HEK293T (cell line): ENCODE measurements around the gene HOXA11.
A peak's percentile ranks its signal among the peaks of the same experiment; 100 is the strongest.

Experiments used
- CTCF ChIA-PET: fragments of 350-600 bp; formaldehyde crosslinking; extraction: SDS; loops from one replicate; lab custom pipeline; 2021; ENCODE audit warnings: antibody characterized with exemption, inconsistent platforms; lab: Yijun Ruan, JAX
- POLR2A ChIA-PET: fragments of 350-600 bp; formaldehyde crosslinking; extraction: SDS; loops from one replicate; lab custom pipeline; 2020; ENCODE audit warnings: antibody characterized with exemption, inconsistent platforms; lab: Yijun Ruan, JAX
- DNase-seq: peaks from one replicate; pipeline ENCODE4 v3.0.0; 2012; ENCODE audit warnings: mixed read lengths; ENCODE audit errors: extremely low spot score
- ARNT ChIP-seq: fragments of 450-650 bp; IDR thresholded peaks from 2 replicates; pipeline ENCODE4 v1.6.1; 2017; ENCODE audit warnings: mild to moderate bottlenecking
- BHLHE40 ChIP-seq: fragments of 450-650 bp; IDR thresholded peaks from 2 replicates; pipeline ENCODE4 v1.6.1; 2016; ENCODE audit warnings: mild to moderate bottlenecking, moderate library complexity, borderline replicate concordance
- CTBP1 ChIP-seq: fragments of 450-650 bp; IDR thresholded peaks from 2 replicates; pipeline ENCODE4 v1.6.1; 2016; ENCODE audit warnings: borderline replicate concordance
- ELF4 ChIP-seq: fragments of 450-650 bp; IDR thresholded peaks from 2 replicates; pipeline ENCODE4 v1.6.1; 2017; ENCODE audit warnings: antibody characterized with exemption
- FOXA1 ChIP-seq: fragments of 450-650 bp; IDR thresholded peaks from 2 replicates; pipeline ENCODE4 v1.6.1; 2016; ENCODE audit warnings: mild to moderate bottlenecking
- FOXK2 ChIP-seq: fragments of 450-650 bp; IDR thresholded peaks from 2 replicates; pipeline ENCODE4 v1.6.1; 2016; ENCODE audit warnings: mild to moderate bottlenecking
- FOXM1 ChIP-seq: fragments of 450-650 bp; IDR thresholded peaks from 2 replicates; pipeline ENCODE4 v1.6.1; 2017; ENCODE audit warnings: mild to moderate bottlenecking, borderline replicate concordance
- HDGF ChIP-seq: fragments of 450-650 bp; IDR thresholded peaks from 2 replicates; pipeline ENCODE4 v1.6.1; 2017; ENCODE audit warnings: antibody characterized with exemption, borderline replicate concordance
- L3MBTL2 ChIP-seq: fragments of 450-650 bp; conservative IDR thresholded peaks from 2 replicates; pipeline ENCODE4 v1.6.1; 2016; ENCODE audit warnings: mild to moderate bottlenecking
- LEF1 ChIP-seq: fragments of 450-650 bp; IDR thresholded peaks from 2 replicates; pipeline ENCODE4 v1.6.1; 2017; ENCODE audit warnings: mild to moderate bottlenecking, borderline replicate concordance
- NFRKB ChIP-seq: fragments of 450-650 bp; IDR thresholded peaks from 2 replicates; pipeline ENCODE4 v1.6.1; 2016; ENCODE audit warnings: mild to moderate bottlenecking, moderate library complexity
- SP1 ChIP-seq: fragments of 450-650 bp; IDR thresholded peaks from 2 replicates; pipeline ENCODE4 v1.6.1; 2017
- SUZ12 ChIP-seq: fragments of 450-650 bp; IDR thresholded peaks from 2 replicates; pipeline ENCODE4 v1.6.1; 2016; ENCODE audit warnings: mild to moderate bottlenecking
- TARDBP ChIP-seq: fragments of 450-650 bp; IDR thresholded peaks from 2 replicates; pipeline ENCODE4 v1.6.1; 2016
- ZNF384 ChIP-seq: fragments of 450-650 bp; IDR thresholded peaks from 2 replicates; pipeline ENCODE4 v1.6.1; 2016
- TF ChIP-seq, protein P1 (sequence below): fragments of 450-650 bp; IDR thresholded peaks from 2 replicates; pipeline ENCODE4 v1.6.1; 2016

The HOXA11 gene

GRCh38 chr7:27197137-27198042 lies 12.4 kb upstream of the HOXA11 start:
- DNase-seq = no peak
- TF ChIP-seq ZNF384 = no peak
- no peak for TF ChIP-seq LEF1
- TF ChIP-seq, protein P1, sequence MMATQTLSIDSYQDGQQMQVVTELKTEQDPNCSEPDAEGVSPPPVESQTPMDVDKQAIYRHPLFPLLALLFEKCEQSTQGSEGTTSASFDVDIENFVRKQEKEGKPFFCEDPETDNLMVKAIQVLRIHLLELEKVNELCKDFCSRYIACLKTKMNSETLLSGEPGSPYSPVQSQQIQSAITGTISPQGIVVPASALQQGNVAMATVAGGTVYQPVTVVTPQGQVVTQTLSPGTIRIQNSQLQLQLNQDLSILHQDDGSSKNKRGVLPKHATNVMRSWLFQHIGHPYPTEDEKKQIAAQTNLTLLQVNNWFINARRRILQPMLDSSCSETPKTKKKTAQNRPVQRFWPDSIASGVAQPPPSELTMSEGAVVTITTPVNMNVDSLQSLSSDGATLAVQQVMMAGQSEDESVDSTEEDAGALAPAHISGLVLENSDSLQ = no peak
- no peak for TF ChIP-seq FOXA1
- TF ChIP-seq ARNT = no peak
- no peak for TF ChIP-seq CTBP1
- TF ChIP-seq TARDBP = no peak
- no peak for TF ChIP-seq SUZ12
- TF ChIP-seq FOXK2 = no peak
- no peak for TF ChIP-seq HDGF
- TF ChIP-seq ELF4 = no peak
- ChIA-PET CTCF (interaction anchor here (2.0 kb wide), 1 partner anchor 577 kb away, joined by 7 read pairs; no protein-coding TSS in a partner anchor), POLR2A (interaction anchor here (1.0 to 4.8 kb wide), 3 partner anchors 10 to 723 kb away, joined by 3 to 48 read pairs (median 4); partner anchors contain the start of gene HOXA11)

- CTCF ChIA-PET = interaction anchor here (0.6 to 2.1 kb wide), 18 partner anchors 9 to 881 kb away, joined by 3 to 11 read pairs (median 4); partner anchors contain the start of genes EVX1 and HOXA11
- peak; percentile 52; the same call in 1 of the 2 replicates for TF ChIP-seq ZNF384
- TF ChIP-seq, protein P1 = peak; percentile 74
- no peak for TF ChIP-seq FOXK2
- DNase-seq = no peak
- POLR2A ChIA-PET = interaction anchor here (1.2 to 1.3 kb wide), 2 partner anchors 9 to 10 kb away, joined by 3 to 5 read pairs; no protein-coding TSS in a partner anchor
Measured at GRCh38 chr7:27196287-27196767, 11.3 kb upstream of the HOXA11 start.

DNA sequence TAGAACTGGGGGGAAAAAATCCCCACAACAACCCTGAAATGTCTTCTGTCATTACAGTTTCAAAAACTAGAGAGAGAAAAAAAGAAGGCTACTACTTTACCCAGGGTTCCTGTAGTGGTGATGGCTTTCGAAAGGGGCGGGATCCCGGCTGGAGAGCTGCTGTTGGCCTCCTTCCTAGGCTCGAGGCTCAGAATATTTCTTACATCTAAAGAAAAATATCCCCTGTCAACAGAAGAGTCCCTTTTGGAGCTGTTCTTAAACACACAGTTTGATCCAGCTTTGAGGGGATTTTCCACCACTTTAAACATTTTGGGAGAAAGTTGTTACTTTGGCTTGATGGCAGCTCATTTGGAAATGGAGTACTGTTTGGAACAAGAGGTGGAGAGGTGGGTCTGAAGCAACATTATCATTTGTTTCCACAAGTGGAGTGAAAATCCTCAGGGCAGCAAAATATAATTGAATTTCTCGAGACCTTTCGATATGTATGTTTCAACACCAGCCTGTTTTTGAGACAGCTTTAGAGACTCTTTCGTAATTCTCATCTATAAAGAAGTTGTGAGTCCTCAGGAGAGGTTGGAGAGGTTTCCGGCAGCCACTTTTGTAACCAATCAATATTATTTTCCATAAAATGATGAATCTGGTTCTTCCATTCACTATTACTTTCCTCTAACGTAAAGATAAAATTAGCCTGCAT lies 9.8 kb upstream of the HOXA11 start:
- DNase-seq = no peak
- ChIA-PET POLR2A (interaction anchor here (1.2 kb wide), 1 partner anchor 9 kb away, joined by 3 read pairs; no protein-coding TSS in a partner anchor), CTCF (interaction anchor here (0.7 to 2.1 kb wide), 4 partner anchors 18 to 580 kb away, joined by 3 to 11 read pairs (median 6); no protein-coding TSS in a partner anchor)
- no peak for TF ChIP-seq ZNF384
- no peak for TF ChIP-seq FOXM1
- TF ChIP-seq HDGF = no peak
- no peak for TF ChIP-seq FOXA1

DNA sequence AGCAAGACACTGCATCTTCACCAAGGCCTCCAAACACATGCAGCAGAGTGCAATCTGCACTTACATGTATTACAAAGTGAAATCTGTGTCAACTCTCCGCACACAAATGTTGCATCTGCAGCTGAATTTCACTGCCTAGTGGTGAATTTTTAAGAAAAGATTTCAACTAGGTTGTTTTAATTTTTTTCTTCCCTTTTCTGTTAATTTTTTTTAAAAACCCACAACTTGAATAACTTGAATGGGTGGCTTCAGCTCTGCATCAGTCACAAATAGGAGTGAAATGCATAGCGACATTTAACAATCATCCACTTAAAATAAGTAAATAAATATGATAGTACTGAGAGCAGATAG lies 8.9 kb upstream of the HOXA11 start:
- no peak for DNase-seq
- no peak for TF ChIP-seq HDGF
- no peak for TF ChIP-seq LEF1
- no peak for TF ChIP-seq ZNF384
- no peak for TF ChIP-seq NFRKB
- no peak for TF ChIP-seq CTBP1
- no peak for TF ChIP-seq ARNT
- no peak for TF ChIP-seq L3MBTL2
- no peak for TF ChIP-seq SUZ12
- no peak for TF ChIP-seq SP1
- no peak for TF ChIP-seq BHLHE40
- TF ChIP-seq ELF4 = no peak
- no peak for TF ChIP-seq TARDBP
- TF ChIP-seq FOXK2 = no peak
- TF ChIP-seq FOXM1 = no peak
- ChIA-PET POLR2A (no interaction called here), CTCF (no interaction called here)

- no peak for DNase-seq
- POLR2A ChIA-PET = no interaction called here
- TF ChIP-seq NFRKB = no peak
- no peak for TF ChIP-seq CTBP1
- CTCF ChIA-PET = no interaction called here
Measured at GRCh38 chr7:27193335-27194001, 8.4 kb upstream of the HOXA11 start.

DNA sequence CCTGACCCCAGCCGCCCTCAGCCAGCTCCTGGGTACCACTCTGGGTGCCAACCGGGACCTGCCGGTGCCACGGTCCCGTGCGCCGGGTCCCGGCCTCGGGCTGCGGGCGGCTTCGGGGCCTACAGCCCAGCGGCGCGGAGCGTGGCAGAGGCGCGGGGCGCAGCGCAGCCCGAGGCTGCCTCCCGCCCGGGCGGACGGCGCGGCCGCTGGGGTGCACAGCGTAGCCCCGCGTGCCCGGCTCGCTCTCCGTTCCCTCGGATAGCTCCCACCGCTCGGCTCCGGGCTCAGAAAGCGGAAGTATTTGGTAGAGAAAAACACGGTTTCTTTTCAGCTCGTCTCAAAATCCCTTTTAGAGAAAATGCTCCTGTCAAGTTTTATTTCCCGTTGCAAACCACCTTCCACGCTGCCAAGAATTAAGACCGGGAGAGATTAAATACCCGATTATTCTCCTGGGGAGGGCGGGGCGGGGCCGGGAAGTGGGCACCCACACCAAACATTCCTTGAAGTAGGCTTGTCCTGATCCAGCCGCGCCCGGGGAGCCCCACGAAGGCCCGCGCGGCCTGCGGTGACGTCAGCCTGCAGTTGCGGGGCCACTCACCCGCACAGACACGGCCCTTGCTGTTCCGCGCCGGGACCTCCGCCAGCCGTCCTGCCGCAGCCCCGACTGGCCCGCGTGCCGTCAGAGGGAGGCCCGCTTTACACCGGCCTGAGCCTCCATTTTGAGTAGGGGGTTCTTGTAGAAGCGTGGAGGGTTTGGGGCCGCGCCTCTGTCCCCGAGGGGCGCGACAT lies 7.7 kb upstream of the HOXA11 start:
- ChIA-PET POLR2A (no interaction called here), CTCF (no interaction called here)
- TF ChIP-seq L3MBTL2 (no peak), CTBP1 (no peak), FOXA1 (no peak), NFRKB (no peak), SUZ12 (no peak), HDGF (no peak), ZNF384 (no peak), FOXK2 (no peak)
- TF ChIP-seq, protein P1 = no peak
- DNase-seq = no peak
